SK-N-MC (cell line): Measurements from ENCODE around the gene HDAC4.

Experiments
- EZH2 ChIP-seq: fragments of 200-600 bp; sonication (generic); IDR thresholded peaks from one replicate; pipeline ENCODE4 v1.6.1; 2017; ENCODE audit warnings: antibody characterized with exemption
- POLR2AphosphoS5 ChIP-seq: IDR thresholded peaks from 2 replicates; pipeline ENCODE4 v1.6.1; 2012; ENCODE audit warnings: mild to moderate bottlenecking, low read depth, low read length, borderline replicate concordance

DNA sequence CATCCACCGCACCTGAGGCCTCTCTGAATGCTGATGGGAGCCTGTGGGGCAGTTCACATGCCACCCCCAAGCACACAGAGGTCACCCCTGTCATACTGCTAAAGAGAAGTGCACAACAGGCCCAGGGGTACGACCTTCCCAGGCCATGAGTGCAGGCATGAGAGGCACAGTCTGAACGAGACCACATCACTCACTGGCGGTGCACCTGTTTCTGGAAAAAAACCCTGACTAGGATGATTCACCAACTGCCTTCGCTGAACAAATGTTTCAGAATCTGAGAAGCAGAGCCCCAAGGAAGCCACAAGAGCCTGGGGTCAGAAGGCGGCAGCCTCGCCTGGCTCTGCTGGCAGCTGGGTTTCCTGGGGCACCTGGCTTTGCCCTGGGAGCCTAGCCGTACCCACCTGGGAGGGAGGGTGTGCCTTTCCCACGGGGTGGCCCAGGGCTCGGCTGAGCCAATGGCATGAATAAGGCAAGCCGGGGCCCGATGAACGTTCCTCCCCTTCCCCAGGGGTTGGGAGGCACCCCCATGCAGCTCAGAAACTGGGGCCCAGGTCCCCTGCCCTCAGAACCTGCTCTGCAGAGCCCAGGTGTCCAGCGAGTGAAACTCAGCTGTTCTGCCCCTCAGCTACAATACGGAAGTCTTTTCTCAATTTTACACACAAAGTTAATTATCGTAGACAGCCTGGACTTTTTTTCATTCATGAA is 73.8 kb downstream of the HDAC4 start:
- TF ChIP-seq EZH2: no peak
- no peak for TF ChIP-seq POLR2AphosphoS5
